Neuron (in vitro differentiated cells): ENCODE results near the gene LNP1.
"Not testable (repeated sequence)": the region's sequence is repeated elsewhere in the genome, so short reads cannot be mapped to it uniquely, and the experiment has no call there.

Experiments
- H2AFZ ChIP-seq: one replicate; pipeline ENCODE4 v1.6.1; 2013; ENCODE audit warnings: low read depth, mild to moderate bottlenecking, inconsistent platforms, low read length, moderate library complexity
- H3K27me3 ChIP-seq: one replicate; pipeline ENCODE4 v1.6.1; 2013; ENCODE audit warnings: low read length; ENCODE audit not compliant: insufficient read depth
- H3K36me3 ChIP-seq: one replicate; pipeline ENCODE4 v1.6.1; 2013; ENCODE audit warnings: low read length; ENCODE audit not compliant: insufficient read depth
- H3K4me1 ChIP-seq: one replicate; pipeline ENCODE4 v1.6.1; 2013; ENCODE audit warnings: low read length; ENCODE audit not compliant: insufficient read depth
- H3K4me3 ChIP-seq: 2 replicates; pipeline ENCODE4 v1.5.1; 2013; ENCODE audit warnings: mild to moderate bottlenecking, low read length, moderate library complexity
- H3K9me3 ChIP-seq: one replicate; pipeline ENCODE4 v1.6.1; 2013; ENCODE audit warnings: low read length

LNP1 gene

DNA sequence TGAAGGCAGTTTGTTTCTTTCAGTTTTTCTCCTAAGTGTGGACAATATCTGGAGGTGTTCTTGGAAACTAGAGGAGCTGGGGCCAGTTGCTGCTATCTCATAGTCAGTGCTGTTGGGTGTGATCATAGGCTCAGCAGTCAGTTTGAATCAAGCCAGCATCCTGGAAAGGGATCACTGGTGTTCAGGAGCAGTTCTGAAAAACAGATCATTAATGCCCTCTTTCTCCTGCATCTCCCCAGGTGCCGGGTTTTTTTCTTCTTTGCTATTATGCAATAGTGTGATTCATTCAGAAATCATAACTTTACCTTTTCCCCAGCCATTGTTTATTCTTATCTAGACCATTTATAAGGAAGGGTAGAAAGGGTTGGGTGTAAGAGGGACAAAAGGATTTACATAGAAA lies 24.0 kb downstream of the LNP1 start:
- Histone ChIP-seq H3K36me3 (no peaks in the 10 kb centered on the region), H2AFZ (no peak overlapping the region), H3K4me1 (peaks cover 4% of the 10 kb centered on the region), H3K27me3 (no peaks in the 10 kb centered on the region), H3K9me3 (no peaks in the 10 kb centered on the region), H3K4me3 (no peak overlapping the region)

DNA sequence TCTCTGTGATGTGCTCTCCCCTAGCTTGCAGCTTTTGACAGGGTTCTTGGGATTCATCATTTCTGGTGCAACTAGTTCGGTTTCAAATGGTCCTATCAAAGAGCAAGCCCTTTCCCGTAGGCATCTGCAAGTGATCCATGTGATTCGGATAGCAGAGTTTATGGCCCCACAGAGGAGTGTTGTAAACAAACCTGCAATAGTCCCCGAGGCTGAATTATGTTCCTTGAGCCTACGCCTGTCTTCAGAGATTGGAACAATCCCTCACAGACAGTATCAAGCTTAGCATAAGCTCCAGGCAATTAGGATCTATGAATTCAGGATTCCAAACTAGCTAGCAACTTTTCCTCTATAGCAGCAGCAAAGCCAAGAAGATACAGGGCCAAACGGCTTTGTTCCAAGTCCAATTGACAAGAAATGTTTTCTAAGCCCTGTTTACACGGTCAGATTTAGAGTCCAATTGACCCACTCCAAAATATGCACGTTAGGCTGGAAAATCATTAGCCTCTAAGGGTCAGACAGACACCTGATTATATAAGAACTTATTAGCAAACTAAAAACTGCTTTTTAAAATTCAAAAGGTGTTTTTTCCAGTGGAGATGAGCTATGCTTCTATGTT lies 24.8 kb downstream of the LNP1 start:
- H3K36me3 ChIP-seq, result peaks cover 3% of the 10 kb centered on the region
- H3K9me3 ChIP-seq, result no peaks in the 10 kb centered on the region
- H3K27me3 ChIP-seq, result no peaks in the 10 kb centered on the region
- no peaks in the 10 kb centered on the region for H3K4me1 ChIP-seq
- no peak overlapping the region for H3K4me3 ChIP-seq
- no peak overlapping the region for H2AFZ ChIP-seq

DNA sequence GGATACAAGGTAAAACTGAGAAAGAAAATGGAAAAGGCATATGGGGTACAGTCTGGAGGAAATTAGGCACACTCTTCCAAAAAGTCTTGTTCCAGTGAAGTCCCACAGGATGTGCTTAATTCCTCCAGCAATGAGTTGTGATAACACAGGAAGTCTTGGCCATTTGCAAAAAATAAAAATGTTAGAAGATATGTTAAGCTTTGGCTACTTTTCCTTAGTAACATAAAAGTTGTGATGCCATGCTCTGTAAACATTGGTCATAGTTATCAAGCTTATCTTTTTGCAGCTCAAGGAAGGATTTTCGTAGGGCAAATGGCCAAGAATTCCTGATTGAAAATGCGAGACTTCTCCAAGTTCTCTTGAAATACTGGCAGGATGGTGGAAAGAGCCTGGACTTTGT lies 26.4 kb downstream of the LNP1 start:
- H2AFZ ChIP-seq, result no peak overlapping the region
- no peaks in the 10 kb centered on the region for H3K27me3 ChIP-seq
- peaks cover 4% of the 10 kb centered on the region for H3K36me3 ChIP-seq
- no peak overlapping the region for H3K4me3 ChIP-seq
- H3K4me1 ChIP-seq, result no peaks in the 10 kb centered on the region
- H3K9me3 ChIP-seq, result no peaks in the 10 kb centered on the region

DNA sequence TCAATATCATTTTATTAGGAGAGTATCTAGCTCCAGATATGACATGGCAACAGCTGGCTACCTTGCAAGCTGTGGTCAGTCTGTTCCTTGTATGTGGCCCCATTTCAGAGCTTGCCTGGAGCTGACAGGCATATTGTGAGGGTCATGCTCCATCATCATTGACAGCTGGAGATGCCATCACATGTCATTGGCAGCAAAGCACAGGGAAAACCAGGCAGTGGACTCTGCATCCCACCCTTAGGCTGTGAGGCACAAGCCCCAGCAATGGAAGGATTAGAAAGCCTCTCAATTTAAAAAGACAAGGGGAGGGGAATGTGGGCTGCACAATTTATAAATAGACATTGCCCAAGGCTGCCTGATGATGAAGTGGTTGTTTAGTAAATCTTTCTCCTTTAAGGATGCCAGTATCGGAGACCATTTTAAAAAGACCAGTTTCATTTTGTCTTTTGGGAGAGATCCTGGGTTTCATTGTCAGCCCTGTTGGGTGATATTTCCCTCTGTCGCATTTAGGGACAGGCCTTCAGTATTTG lies 27.9 kb downstream of the LNP1 start:
- no peak overlapping the region for H3K4me3 ChIP-seq

DNA sequence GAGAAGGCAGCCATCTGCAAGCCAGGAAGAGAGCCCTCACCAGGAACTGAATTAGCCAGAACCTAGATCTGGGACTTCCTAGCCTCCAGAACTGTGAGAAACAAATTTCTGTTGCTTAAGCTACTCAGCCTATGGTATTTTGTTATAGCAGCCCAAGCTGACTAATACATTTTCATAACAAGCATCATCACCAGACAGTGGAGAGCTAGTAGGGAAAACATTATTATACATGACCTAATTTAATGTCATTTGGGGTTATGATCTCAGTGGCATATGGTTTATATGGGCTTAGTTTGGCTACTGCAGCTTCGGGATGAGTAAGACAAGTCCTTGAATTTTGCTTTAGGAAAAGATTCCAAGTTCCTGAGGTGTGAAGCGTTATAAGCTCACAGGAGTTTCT lies 35.6 kb downstream of the LNP1 start:
- H3K4me1 ChIP-seq, result no peaks in the 10 kb centered on the region
- H3K9me3 ChIP-seq, result no peaks in the 10 kb centered on the region
- H3K27me3 ChIP-seq, result no peaks in the 10 kb centered on the region
- no peak overlapping the region for H3K4me3 ChIP-seq
- peaks cover 4% of the 10 kb centered on the region for H3K36me3 ChIP-seq
- H2AFZ ChIP-seq, result no peak overlapping the region

More for the DNA sequence above, 27.9 kb downstream of the LNP1 start:
- Histone ChIP-seq H3K27me3 (no peaks in the 10 kb centered on the region), H2AFZ (no peak overlapping the region), H3K4me1 (no peaks in the 10 kb centered on the region), H3K36me3 (peaks cover 7% of the 10 kb centered on the region), H3K9me3 (no peaks in the 10 kb centered on the region)

DNA sequence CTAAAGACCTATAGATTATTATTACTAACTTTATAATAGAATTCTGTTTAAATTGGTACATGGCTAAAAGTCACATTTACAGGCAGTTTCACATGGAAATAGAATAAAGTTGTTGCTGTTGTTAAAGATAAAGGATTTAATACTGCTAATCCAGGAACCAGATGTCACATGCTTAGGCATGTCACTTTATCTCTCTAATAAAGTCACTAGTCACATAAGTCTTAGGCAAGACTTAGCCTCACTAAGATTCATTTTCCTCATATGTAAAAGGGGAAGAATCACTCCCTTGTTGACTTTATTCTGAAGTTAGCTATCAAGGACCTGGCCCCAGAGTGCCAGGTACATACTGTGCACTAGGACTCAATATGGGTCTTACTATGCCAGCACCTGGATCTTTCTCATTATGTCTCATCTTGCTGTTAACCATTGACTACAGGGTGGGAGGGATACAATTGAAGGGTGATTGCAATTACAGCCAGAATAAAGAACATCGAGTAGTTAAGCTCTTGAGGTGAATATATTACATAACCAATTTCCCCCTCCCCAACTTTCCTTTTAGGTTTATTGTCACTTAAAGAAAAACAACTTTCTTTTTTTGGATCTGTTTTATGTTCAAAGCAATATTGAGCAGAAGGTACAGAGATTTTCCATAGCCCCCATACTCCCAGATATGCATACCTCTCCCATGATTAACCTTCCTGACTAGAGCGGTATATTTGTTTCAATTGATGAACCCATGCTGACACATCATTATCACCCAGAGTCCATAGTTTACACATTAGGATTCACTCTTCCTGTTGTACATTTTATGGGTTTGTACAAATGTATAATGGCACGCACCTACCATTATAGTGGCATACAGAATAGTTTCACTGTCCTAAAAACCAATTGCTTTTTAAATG lies 36.6 kb downstream of the LNP1 start:
- H3K9me3 ChIP-seq, result no peaks in the 10 kb centered on the region
- H3K36me3 ChIP-seq, result peaks cover 2% of the 10 kb centered on the region
- no peaks in the 10 kb centered on the region for H3K4me1 ChIP-seq
- H2AFZ ChIP-seq, result no peak overlapping the region
- H3K4me3 ChIP-seq, result no peak overlapping the region
- H3K27me3 ChIP-seq, result no peaks in the 10 kb centered on the region

DNA sequence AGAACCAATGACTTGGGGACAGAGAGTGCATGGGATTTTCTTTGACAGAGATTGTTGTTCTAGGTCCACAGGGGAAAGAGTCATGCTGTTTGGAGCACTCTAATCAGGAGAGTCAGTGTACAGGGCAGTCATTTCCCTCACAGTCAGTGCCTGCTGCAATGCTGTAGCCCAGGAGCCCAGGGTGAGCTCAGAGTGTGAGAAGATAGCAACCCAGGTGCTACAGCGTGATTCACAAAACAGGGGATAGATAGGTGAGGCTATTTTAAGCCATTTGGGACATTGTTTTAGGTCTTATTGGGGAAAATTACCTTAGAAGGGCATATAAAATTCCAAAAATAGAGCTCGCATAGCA lies 37.3 kb downstream of the LNP1 start:
- Histone ChIP-seq H3K27me3 (no peaks in the 10 kb centered on the region), H2AFZ (no peak overlapping the region), H3K4me3 (no peak overlapping the region), H3K36me3 (no peaks in the 10 kb centered on the region), H3K4me1 (no peaks in the 10 kb centered on the region), H3K9me3 (no peaks in the 10 kb centered on the region)

DNA sequence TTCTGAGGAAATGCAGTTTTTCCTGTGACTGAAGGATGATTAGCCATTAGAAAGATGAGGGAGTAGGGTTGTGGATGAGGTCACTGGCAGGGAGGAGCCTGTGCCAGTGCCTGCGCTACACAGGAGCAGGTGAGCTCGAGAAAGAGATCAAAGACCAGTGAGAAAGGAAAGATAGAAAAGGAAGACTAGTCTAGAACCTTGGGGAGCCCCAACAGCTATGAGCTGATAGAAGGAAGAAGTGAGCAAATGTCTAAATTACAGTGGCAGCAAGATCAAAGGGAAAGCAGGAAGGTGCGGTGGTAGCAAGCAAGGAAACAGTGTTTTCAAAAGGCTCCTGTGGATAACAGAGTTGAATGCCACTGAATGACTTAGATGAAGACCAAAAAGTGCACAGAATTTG lies 39.6 kb downstream of the LNP1 start:
- Histone ChIP-seq H2AFZ (no peak overlapping the region), H3K27me3 (no peaks in the 10 kb centered on the region), H3K9me3 (peaks cover 2% of the 10 kb centered on the region), H3K4me1 (no peaks in the 10 kb centered on the region), H3K4me3 (no peak overlapping the region), H3K36me3 (no peaks in the 10 kb centered on the region)

DNA sequence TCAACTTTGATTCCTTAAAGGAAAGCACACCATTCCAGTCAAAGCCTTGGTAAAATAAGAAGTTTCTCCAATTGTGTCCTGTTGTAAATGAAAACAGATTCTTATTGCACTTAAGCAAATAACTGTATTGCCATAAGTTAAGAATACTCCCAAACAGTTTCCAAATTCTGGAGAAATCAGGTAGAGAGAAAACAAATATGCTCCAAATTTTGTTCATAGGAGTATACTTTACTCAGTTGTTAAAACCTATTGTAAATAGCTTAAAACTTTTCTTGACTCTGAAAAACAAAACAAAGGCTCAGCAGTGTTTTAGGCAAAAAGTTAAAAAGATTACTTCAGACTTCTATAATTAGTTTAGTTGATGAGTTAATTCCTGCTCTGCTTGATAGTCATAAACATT lies 42.4 kb downstream of the LNP1 start:
- Histone ChIP-seq H3K4me3 (no peak overlapping the region), H3K27me3 (no peaks in the 10 kb centered on the region), H2AFZ (no peak overlapping the region), H3K4me1 (no peaks in the 10 kb centered on the region), H3K9me3 (peaks cover 2% of the 10 kb centered on the region), H3K36me3 (no peaks in the 10 kb centered on the region)

DNA sequence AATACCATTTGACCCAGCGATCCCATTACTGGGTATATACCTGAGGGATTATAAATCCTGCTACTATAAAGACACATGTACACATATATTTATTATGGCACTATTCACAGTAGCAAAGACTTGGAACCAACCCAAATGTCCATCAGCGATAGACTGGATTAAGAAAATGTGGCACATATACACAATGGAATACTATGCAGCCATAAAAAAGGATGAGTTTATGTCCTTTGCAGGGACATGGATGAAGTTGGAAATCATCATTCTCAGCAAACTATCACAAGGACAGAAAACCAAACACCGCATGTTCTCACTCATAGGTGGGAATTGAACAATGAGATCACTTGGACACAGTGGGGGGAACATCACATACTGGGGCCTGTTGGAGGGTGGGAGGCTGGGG lies 45.7 kb downstream of the LNP1 start:
- not testable (repeated sequence) for H3K4me3 ChIP-seq, H2AFZ ChIP-seq, H3K9me3 ChIP-seq, H3K4me1 ChIP-seq, H3K36me3 ChIP-seq, H3K27me3 ChIP-seq

DNA sequence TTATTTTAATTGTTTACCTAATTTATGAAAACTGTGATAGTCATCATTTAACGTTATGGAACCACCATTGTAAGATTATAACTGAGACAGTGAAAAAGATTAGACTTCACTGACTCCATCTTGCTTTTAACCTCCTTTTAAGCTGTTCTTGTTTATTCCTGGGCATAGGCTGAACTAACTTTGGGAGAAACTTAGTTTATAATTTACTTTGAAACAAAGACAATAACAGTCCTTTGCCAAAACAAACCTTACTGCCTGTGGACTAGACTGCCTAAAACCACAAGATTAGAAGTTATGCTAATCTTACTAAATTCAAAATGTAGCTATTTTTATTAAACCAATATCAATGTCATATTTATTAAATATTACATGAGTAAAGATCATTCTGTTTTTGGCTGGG lies 46.7 kb downstream of the LNP1 start:
- Histone ChIP-seq H3K4me1 (peaks cover 8% of the 10 kb centered on the region), H3K27me3 (no peaks in the 10 kb centered on the region), H3K9me3 (peaks cover 2% of the 10 kb centered on the region), H3K36me3 (peaks cover 5% of the 10 kb centered on the region), H2AFZ (no peak overlapping the region), H3K4me3 (no peak overlapping the region)

DNA sequence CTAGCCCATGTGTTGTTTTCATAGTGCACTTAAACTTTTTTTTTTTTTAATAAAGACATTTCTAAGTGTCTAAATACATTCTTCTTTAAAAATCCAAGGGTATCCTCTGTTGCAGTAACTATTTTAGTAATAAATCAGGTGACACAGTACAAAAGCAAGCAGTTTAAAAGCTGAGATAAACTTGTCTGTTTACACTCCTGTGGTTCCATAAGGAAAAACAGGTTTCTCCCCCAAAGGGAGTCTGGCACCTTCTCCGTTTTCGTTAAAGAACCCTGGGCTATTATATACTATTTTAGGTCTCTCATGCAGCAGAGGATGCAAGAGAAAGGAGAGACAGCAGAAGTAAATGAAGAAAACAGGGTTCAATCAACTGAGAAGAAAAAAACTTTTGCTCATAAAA lies 47.9 kb downstream of the LNP1 start:
- H3K36me3 ChIP-seq, result peaks cover 6% of the 10 kb centered on the region
- peaks cover 8% of the 10 kb centered on the region for H3K4me1 ChIP-seq
- H3K4me3 ChIP-seq, result no peak overlapping the region
- no peak overlapping the region for H2AFZ ChIP-seq
- H3K27me3 ChIP-seq, result no peaks in the 10 kb centered on the region
- peaks cover 2% of the 10 kb centered on the region for H3K9me3 ChIP-seq

DNA sequence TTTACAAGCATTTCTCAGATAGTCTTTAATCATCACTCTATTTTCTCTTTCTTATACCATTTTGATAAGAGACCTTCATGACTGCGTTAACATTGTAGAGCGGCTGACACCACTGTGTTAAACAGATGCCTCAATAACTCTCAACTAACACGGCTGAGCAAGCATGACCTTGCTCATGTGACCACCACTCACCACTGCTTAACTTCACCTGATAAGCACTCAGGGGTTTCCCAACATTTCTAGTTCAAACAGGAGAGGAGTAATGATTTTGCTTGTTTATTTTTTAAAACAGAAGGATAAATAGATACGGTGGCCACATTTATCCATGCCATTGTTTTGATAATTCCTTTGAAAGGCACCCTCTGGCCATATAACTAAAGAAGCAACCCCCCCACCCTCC lies 53.3 kb downstream of the LNP1 start:
- H3K36me3 ChIP-seq, result peaks cover 6% of the 10 kb centered on the region

More for the DNA sequence above, 53.3 kb downstream of the LNP1 start:
- H3K4me3 ChIP-seq, result no peak overlapping the region
- no peak overlapping the region for H2AFZ ChIP-seq
- no peaks in the 10 kb centered on the region for H3K9me3 ChIP-seq
- peaks cover 2% of the 10 kb centered on the region for H3K4me1 ChIP-seq
- H3K27me3 ChIP-seq, result no peaks in the 10 kb centered on the region
